ENCODE measurements around the gene SERPINE2. TPM values are rescaled to one million over a fixed set of nuclear protein-coding genes. Genes with fewer than 3 reads are reported as not detected.
A peak's percentile ranks its signal among the peaks of the same experiment; 100 is the strongest.

The SERPINE2 gene
- total and polyA plus RNA-seq, 10 donors, result 20.9 to 105 (median 33.2) TPM

DNA sequence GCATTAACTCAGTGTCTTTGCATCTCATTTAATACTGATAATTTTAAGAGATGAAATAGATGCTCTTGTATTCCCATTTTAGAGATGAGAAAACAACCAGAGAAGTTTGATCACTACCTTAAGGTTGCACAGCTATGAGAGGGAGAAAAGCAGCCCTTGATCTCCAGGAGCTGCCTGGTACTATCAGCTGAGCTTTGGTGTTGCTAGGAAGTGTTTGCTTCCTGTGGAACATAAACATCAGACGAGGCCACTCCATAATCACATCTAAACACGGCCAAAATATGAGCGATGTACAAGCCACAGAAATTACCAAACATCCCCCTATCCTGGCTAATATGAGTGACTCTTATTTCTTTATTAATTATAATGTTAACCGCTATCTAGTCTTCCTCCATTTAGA is 93.3 kb downstream of the SERPINE2 start:
- intact Hi-C loops (cut with DNase I; ENCODE audit: low total_unique reads), result no loop called here
- peak overlapping the region in 6 of 8 donors; percentile 92 to 98 (median 95) for H3K27ac ChIP-seq
- peak overlapping the region in 7 of 8 donors; percentile 74 to 95 (median 90) for H3K4me3 ChIP-seq
- TF ChIP-seq, protein P1, sequence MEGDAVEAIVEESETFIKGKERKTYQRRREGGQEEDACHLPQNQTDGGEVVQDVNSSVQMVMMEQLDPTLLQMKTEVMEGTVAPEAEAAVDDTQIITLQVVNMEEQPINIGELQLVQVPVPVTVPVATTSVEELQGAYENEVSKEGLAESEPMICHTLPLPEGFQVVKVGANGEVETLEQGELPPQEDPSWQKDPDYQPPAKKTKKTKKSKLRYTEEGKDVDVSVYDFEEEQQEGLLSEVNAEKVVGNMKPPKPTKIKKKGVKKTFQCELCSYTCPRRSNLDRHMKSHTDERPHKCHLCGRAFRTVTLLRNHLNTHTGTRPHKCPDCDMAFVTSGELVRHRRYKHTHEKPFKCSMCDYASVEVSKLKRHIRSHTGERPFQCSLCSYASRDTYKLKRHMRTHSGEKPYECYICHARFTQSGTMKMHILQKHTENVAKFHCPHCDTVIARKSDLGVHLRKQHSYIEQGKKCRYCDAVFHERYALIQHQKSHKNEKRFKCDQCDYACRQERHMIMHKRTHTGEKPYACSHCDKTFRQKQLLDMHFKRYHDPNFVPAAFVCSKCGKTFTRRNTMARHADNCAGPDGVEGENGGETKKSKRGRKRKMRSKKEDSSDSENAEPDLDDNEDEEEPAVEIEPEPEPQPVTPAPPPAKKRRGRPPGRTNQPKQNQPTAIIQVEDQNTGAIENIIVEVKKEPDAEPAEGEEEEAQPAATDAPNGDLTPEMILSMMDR (IDR thresholded peaks at IDR 0.05 in 8 of 11, conservative IDR thresholded peaks at IDR 0.05 in 3 of 11), result no peak
- TF ChIP-seq POLR2A (IDR thresholded peaks at IDR 0.05), result no peak
- no peak for TF ChIP-seq POLR2AphosphoS5 (IDR thresholded peaks at IDR 0.05)
- WGBS, 5 donors, result 24 to 40% (median 33%) methylated on average over 4 of the region's 4 CpGs
- DNase-seq, result no peak
- no peaks in the 10 kb centered on the region for H3K36me3 ChIP-seq
- no peaks in the 10 kb centered on the region for H3K27me3 ChIP-seq (replicated peaks in 1 of 7)
- H3K9me3 ChIP-seq, result no peaks in the 10 kb centered on the region
- H3K4me1 ChIP-seq, result peaks cover 24 to 84% (median 74%) of the 10 kb centered on the region in 6 donors

DNA sequence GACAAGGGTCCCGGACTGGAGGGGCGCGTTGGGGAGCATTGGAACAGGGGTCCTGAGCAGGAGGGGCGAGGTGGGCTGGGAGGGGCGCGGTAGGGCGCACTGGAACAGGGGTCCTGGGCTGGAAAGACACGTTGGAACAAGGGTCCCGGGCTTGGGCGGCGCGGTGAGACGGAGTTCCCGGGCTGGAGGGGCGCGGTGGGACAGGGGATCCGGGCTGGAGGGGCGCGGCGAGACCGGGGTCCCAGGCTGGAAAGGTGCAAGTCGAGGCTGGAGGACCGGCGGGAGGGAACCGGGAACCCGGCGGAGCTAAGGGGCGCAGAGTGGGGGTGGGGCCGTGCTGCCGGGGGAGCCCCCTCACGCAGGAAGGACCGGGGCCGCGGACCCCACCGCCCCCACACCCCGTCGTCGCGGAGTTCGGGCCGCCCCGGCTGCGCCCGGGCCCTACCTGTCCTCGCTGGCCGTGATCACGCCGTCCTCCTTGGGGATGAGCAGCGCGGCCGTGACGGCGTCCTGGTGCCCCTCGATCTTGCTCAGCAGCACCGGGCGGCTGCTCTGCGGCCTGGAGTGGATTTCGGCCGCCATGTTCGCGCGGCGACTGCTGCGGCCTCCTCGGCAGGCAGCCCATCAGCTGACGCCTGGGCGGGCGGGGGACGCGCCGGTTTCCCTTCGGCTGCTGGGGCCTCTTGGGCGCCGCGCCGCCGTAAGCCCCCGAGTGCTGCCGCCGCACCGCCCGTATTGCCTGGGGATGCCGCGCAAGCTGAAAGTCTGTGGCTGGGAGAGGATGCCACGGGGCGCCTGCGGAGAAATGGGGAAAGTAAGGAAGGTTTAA is 94.2 kb downstream of the SERPINE2 start, which contains the start of gene WDFY1:
Gene WDFY1, minus strand, starts transcription at position 633 of the 829 bp plus-strand sequence. Its CDS starts 51 bp downstream, at position 582.
- WGBS, 5 donors, result 0 to 1% (median 1%) methylated on average over 48 to 87 of the region's 87 CpGs
- H3K4me3 ChIP-seq, result peak within 1 kb of the TSS; percentile 74 to 95 (median 88)
- no peaks in the 10 kb centered on the region for H3K27me3 ChIP-seq (replicated peaks in 1 of 7)
- peaks cover 22 to 83% (median 71%) of the 10 kb centered on the region in 6 donors for H3K4me1 ChIP-seq
- peak within 1 kb of the TSS; percentile 87 to 98 (median 95) for H3K27ac ChIP-seq
- H3K36me3 ChIP-seq, result peaks cover 0 to 5% (median 0%) of the 10 kb centered on the region in 6 donors
- TF ChIP-seq POLR2A (IDR thresholded peaks at IDR 0.05), result peak; percentile 22 to 48 (median 24)
- TF ChIP-seq, protein P1 (IDR thresholded peaks at IDR 0.05 in 8 of 11, conservative IDR thresholded peaks at IDR 0.05 in 3 of 11), result peak in 1 of 11 experiments; percentile 14
- peak; percentile 91 to 94 (median 94) for TF ChIP-seq POLR2AphosphoS5 (IDR thresholded peaks at IDR 0.05)
- peak; percentile 98 for DNase-seq
- intact Hi-C loops (cut with DNase I; ENCODE audit: low total_unique reads), result no loop called here
- H3K9me3 ChIP-seq, result no peaks in the 10 kb centered on the region

DNA sequence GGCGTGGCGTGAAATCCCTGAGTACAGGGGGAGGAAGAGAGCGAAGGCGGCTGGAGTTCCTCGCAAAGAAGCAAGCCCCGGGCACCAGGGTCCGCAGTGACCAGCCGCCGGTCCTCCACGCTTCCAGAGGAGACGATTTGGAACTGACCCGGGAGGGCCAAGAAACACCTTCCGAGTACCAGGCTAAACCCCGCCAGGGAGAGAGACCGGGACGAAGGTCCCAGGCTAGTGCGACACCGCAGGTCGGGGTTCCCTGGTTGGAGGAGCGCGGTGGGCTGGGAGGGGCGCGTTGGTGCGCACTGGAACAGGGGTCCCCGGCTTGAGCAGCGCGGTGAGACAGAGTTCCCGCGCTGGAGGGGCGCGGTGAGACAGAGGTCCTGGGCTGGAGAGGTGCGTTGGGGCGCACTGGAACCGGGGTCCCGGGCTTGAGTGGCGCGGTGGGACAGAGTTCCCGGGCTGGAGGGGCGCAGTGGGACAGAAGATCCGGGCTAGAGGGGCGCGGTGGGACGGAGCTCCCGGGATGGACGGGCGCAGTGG is 94.9 kb downstream of the SERPINE2 start:
- Histone ChIP-seq H3K27ac (peak overlapping the region; percentile 87 to 98 (median 95)), H3K4me3 (peak overlapping the region; percentile 74 to 95 (median 88)), H3K9me3 (no peaks in the 10 kb centered on the region), H3K27me3 (replicated peaks in 1 of 7) (no peaks in the 10 kb centered on the region), H3K36me3 (peaks cover 0 to 8% (median 0%) of the 10 kb centered on the region in 6 donors), H3K4me1 (peaks cover 17 to 83% (median 68%) of the 10 kb centered on the region in 6 donors)
- peak in 2 of 3 donors; percentile 42 to 56 for TF ChIP-seq POLR2AphosphoS5 (IDR thresholded peaks at IDR 0.05)
- TF ChIP-seq, protein P1 (IDR thresholded peaks at IDR 0.05 in 8 of 11, conservative IDR thresholded peaks at IDR 0.05 in 3 of 11), result no peak
- 1 to 4% (median 2%) methylated on average over 38 to 46 of the region's 46 CpGs for WGBS, 5 donors
- DNase-seq, result peak; percentile 87
- intact Hi-C loops (cut with DNase I; ENCODE audit: low total_unique reads), result no loop called here
